SW480 (cell line): ENCODE measurements around the gene CMYA5.
"Not testable (repeated sequence)": the region's sequence is repeated elsewhere in the genome, so short reads cannot be mapped to it uniquely, and the experiment has no call there.

ENCODE experiments used
- DNase-seq: peaks from one replicate; pipeline ENCODE4 v3.0.0-alpha.2; 2016; ENCODE audit warnings: low spot score

CMYA5 gene

GRCh38 chr5:79746642-79747569, 57.3 kb downstream of the CMYA5 start:
- DNase-seq = no peak

GRCh38 chr5:79750611-79751510, 61.2 kb downstream of the CMYA5 start:
- no peak for DNase-seq

GRCh38 chr5:79753092-79753491, 63.5 kb downstream of the CMYA5 start:
- no peak for DNase-seq

GRCh38 chr5:79753877-79754645, 64.4 kb downstream of the CMYA5 start:
- DNase-seq = no peak

GRCh38 chr5:79754865-79755555, 65.4 kb downstream of the CMYA5 start:
- peak; percentile 49 for DNase-seq

GRCh38 chr5:79756076-79756475, 66.4 kb downstream of the CMYA5 start:
- no peak for DNase-seq

GRCh38 chr5:79759436-79759835, 69.8 kb downstream of the CMYA5 start:
- DNase-seq = no peak

- DNase-seq = no peak
These were observed 70.2 kb downstream of the CMYA5 start for GRCh38 chr5:79759848-79760247.

GRCh38 chr5:79762929-79763328, 73.3 kb downstream of the CMYA5 start:
- no peak for DNase-seq

GRCh38 chr5:79764147-79764546, 74.5 kb downstream of the CMYA5 start:
- DNase-seq = not testable (repeated sequence)

GRCh38 chr5:79771387-79771786, 81.8 kb downstream of the CMYA5 start:
- no peak for DNase-seq

GRCh38 chr5:79772651-79773050, 83.0 kb downstream of the CMYA5 start:
- DNase-seq = no peak

- DNase-seq = no peak
These were observed 84.0 kb downstream of the CMYA5 start for GRCh38 chr5:79773612-79774011.

- peak; percentile 44 for DNase-seq
These were observed 84.7 kb downstream of the CMYA5 start for GRCh38 chr5:79774171-79774854.

- no peak for DNase-seq
These were observed 85.2 kb downstream of the CMYA5 start for GRCh38 chr5:79774855-79775237.

GRCh38 chr5:79784741-79785140, 95.1 kb downstream of the CMYA5 start:
- DNase-seq = not testable (repeated sequence)

- no peak for DNase-seq
These were observed 96.3 kb downstream of the CMYA5 start for GRCh38 chr5:79785983-79786382.

- no peak for DNase-seq
These were observed 97.8 kb downstream of the CMYA5 start for GRCh38 chr5:79787448-79787847.

GRCh38 chr5:79791843-79792242, 102.2 kb downstream of the CMYA5 start:
- DNase-seq = no peak

GRCh38 chr5:79792463-79792862, 102.8 kb downstream of the CMYA5 start:
- DNase-seq = no peak

GRCh38 chr5:79793304-79793703, 103.7 kb downstream of the CMYA5 start:
- DNase-seq = peak; percentile 21
